ENCODE measurements around the gene CDON. TPM values are rescaled to one million over a fixed set of nuclear protein-coding genes. Genes with fewer than 3 reads are reported as not detected.

Gene CDON
- polyA plus RNA-seq, 1 of the 3 experiments (the other 2 are of a cell fraction) = 3.7 TPM

GRCh38 chr11:125994509-125994908 lies 68.2 kb downstream of the CDON start:
- WGBS (ENCODE audit: low lambda C conversion rate) = 93% methylated on average over 5 of the region's 5 CpGs
- Histone ChIP-seq H3K27me3 (ENCODE audit: insufficient read depth) (no peaks in the 10 kb centered on the region), H3F3A (replicated peaks; ENCODE audit: insufficient read depth) (no peaks in the 10 kb centered on the region), H3K4me2 (no peak overlapping the region), H4K20me1 (ENCODE audit: insufficient read depth) (no peaks in the 10 kb centered on the region), H2AFZ (ENCODE audit: low read depth) (no peak overlapping the region), H3K79me2 (ENCODE audit: insufficient read depth) (no peaks in the 10 kb centered on the region), H3K9ac (no peak overlapping the region), H3K9me2 (no peaks in the 10 kb centered on the region), H3K36me3 (replicated peaks in 1 of 2; ENCODE audit: control insufficient read depth in 1 of 2, insufficient read depth in 2 of 2, low read length in 1 of 2) (peaks cover 0 to 25% of the 10 kb centered on the region in 2 experiments), H3K27ac (ENCODE audit: low read depth in 2 of 2, low read length in 1 of 2) (no peak overlapping the region), H3K9me3 (no peaks in the 10 kb centered on the region), H3K4me3 (ENCODE audit: low read depth in 2 of 2, low read length in 1 of 2) (no peak overlapping the region), H3K4me1 (ENCODE audit: control insufficient read depth in 1 of 2, insufficient read depth in 2 of 2, low read depth in 1 of 2, low read length in 1 of 2) (peaks cover 4 to 13% of the 10 kb centered on the region in 2 experiments)
- POLR2A ChIA-PET = no interaction called here
- CTCF ChIA-PET = interaction anchor here (1.9 kb wide), 1 partner anchor 24 kb away, joined by 4 read pairs; no protein-coding TSS in a partner anchor
- TF ChIP-seq MEF2A (IDR thresholded peaks at IDR 0.05; ENCODE audit: borderline replicate concordance, low read depth) = no peak
- TF ChIP-seq MAX (IDR thresholded peaks at IDR 0.05; ENCODE audit: low read depth) = no peak
- no peak for TF ChIP-seq YY1 (IDR thresholded peaks at IDR 0.05; ENCODE audit: low read depth)
- TF ChIP-seq, protein P1, sequence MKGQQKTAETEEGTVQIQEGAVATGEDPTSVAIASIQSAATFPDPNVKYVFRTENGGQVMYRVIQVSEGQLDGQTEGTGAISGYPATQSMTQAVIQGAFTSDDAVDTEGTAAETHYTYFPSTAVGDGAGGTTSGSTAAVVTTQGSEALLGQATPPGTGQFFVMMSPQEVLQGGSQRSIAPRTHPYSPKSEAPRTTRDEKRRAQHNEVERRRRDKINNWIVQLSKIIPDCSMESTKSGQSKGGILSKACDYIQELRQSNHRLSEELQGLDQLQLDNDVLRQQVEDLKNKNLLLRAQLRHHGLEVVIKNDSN (IDR thresholded peaks at IDR 0.05; ENCODE audit: borderline replicate concordance, low read depth) = no peak
- no peak for TF ChIP-seq NRF1 (IDR thresholded peaks at IDR 0.05; ENCODE audit: low read depth, low read length)
- no peak for TF ChIP-seq FOXM1 (IDR thresholded peaks at IDR 0.05; ENCODE audit: low read depth)
- no peak for TF ChIP-seq TCF12 (IDR thresholded peaks at IDR 0.05)
- no peak for TF ChIP-seq JUND (IDR thresholded peaks at IDR 0.05)
- TF ChIP-seq REST (IDR thresholded peaks at IDR 0.05; ENCODE audit: low read depth, low read length) = no peak
- no peak for TF ChIP-seq RFX5 (IDR thresholded peaks at IDR 0.05; ENCODE audit: low read length)
- TF ChIP-seq POLR2AphosphoS5 (IDR thresholded peaks at IDR 0.05; ENCODE audit: low read depth, low read length) = no peak
- TF ChIP-seq ZBTB33 (IDR thresholded peaks at IDR 0.05; ENCODE audit: borderline replicate concordance, low read depth) = no peak
- TF ChIP-seq, protein P2, sequence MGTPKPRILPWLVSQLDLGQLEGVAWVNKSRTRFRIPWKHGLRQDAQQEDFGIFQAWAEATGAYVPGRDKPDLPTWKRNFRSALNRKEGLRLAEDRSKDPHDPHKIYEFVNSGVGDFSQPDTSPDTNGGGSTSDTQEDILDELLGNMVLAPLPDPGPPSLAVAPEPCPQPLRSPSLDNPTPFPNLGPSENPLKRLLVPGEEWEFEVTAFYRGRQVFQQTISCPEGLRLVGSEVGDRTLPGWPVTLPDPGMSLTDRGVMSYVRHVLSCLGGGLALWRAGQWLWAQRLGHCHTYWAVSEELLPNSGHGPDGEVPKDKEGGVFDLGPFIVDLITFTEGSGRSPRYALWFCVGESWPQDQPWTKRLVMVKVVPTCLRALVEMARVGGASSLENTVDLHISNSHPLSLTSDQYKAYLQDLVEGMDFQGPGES (IDR thresholded peaks at IDR 0.05; ENCODE audit: low read depth, low read length) = no peak
- TF ChIP-seq RXRA (IDR thresholded peaks at IDR 0.05; ENCODE audit: borderline replicate concordance, low read depth) = no peak
- no peak for DNase-seq
